Lower lobe of right lung (tissue), 2 donors: ENCODE measurements around the gene SSH2. TPM values are rescaled to one million over a fixed set of nuclear protein-coding genes. Genes with fewer than 3 reads are reported as not detected.
"Not testable (repeated sequence)": the region's sequence is repeated elsewhere in the genome, so short reads cannot be mapped to it uniquely, and the experiment has no call there.

Experiments used
- ATAC-seq, 2 donors: fragments of 200-7000 bp; cut with Tn5 transposase; one replicate each; pipeline ENCODE4 v1.9.1; 2020 to 2022; ENCODE audit warnings: mild to moderate bottlenecking in 2 of 2, moderate library complexity in 2 of 2
- DNase-seq: peaks from one replicate; pipeline ENCODE4 v3.0.0-alpha.2; 2020
- H3K27ac ChIP-seq: fragments of 200-600 bp; one replicate; pipeline ENCODE4 v1.8.0; 2022
- H3K27me3 ChIP-seq: fragments of 200-600 bp; one replicate; pipeline ENCODE4 v1.8.0; 2022; ENCODE audit warnings: low read depth
- H3K36me3 ChIP-seq: fragments of 200-600 bp; one replicate; pipeline ENCODE4 v1.8.0; 2022; ENCODE audit warnings: mild to moderate bottlenecking
- H3K4me1 ChIP-seq: fragments of 200-600 bp; one replicate; pipeline ENCODE4 v1.8.0; 2022
- H3K4me3 ChIP-seq: fragments of 200-600 bp; one replicate; pipeline ENCODE4 v1.8.0; 2022; ENCODE audit warnings: mild to moderate bottlenecking
- H3K9me3 ChIP-seq: fragments of 200-600 bp; one replicate; pipeline ENCODE4 v1.8.0; 2022
- intact Hi-C: fragments of 100-400 bp; cut with DNase I; formaldehyde crosslinking; loops from one replicate; pipeline ENCODE4 v1.11.0; 2022
- total RNA-seq: library from RNA; stranded (reverse); fragmentation: NEBNext Ultra II Directional; extraction: Animal tissue kit (Norgen Biotek cat#: 25700); gene quantifications from one replicate; pipeline ENCODE4 v1.2.1, GENCODE V29; 2021
- TF ChIP-seq, protein P1 (sequence below): fragments of 200-600 bp; IDR thresholded peaks from one replicate; pipeline ENCODE4 v1.8.0; 2022; ENCODE audit warnings: antibody characterized with exemption, mild to moderate bottlenecking
- donor health status: DM: no; HTN: yes; CAD: no; lungs with severe emphysema.

Gene SSH2
- total RNA-seq, 1 donor from 2014 or later = 105 TPM

DNA sequence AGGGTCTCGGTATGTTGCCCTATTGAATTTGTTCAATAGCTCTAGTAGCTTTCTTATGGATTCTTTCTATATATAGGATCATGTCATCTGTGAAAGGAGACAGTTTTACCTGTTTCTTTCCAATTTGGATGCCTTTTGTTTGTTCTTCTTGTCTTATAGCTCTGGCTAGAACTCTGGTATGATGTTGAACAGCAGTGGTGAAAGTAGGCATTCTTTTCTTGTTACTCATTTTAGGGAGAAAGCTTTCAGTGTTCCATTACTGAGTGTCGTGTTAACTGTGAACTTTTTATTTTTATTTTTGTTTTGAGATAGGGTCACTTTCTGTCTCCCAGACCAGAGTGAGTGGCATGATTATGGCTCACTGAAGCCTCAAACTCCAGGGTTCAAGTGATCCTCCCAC lies 32.6 kb upstream of the SSH2 start:
- Histone ChIP-seq H3K27me3 (no peaks in the 10 kb centered on the region), H3K27ac (no peak overlapping the region), H3K4me1 (no peaks in the 10 kb centered on the region), H3K4me3 (no peak overlapping the region), H3K9me3 (peaks cover 5% of the 10 kb centered on the region), H3K36me3 (no peaks in the 10 kb centered on the region)
- TF ChIP-seq, protein P1, sequence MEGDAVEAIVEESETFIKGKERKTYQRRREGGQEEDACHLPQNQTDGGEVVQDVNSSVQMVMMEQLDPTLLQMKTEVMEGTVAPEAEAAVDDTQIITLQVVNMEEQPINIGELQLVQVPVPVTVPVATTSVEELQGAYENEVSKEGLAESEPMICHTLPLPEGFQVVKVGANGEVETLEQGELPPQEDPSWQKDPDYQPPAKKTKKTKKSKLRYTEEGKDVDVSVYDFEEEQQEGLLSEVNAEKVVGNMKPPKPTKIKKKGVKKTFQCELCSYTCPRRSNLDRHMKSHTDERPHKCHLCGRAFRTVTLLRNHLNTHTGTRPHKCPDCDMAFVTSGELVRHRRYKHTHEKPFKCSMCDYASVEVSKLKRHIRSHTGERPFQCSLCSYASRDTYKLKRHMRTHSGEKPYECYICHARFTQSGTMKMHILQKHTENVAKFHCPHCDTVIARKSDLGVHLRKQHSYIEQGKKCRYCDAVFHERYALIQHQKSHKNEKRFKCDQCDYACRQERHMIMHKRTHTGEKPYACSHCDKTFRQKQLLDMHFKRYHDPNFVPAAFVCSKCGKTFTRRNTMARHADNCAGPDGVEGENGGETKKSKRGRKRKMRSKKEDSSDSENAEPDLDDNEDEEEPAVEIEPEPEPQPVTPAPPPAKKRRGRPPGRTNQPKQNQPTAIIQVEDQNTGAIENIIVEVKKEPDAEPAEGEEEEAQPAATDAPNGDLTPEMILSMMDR = no peak
- DNase-seq = no peak
- ATAC-seq = no peak
- intact Hi-C loops = no loop called here

DNA sequence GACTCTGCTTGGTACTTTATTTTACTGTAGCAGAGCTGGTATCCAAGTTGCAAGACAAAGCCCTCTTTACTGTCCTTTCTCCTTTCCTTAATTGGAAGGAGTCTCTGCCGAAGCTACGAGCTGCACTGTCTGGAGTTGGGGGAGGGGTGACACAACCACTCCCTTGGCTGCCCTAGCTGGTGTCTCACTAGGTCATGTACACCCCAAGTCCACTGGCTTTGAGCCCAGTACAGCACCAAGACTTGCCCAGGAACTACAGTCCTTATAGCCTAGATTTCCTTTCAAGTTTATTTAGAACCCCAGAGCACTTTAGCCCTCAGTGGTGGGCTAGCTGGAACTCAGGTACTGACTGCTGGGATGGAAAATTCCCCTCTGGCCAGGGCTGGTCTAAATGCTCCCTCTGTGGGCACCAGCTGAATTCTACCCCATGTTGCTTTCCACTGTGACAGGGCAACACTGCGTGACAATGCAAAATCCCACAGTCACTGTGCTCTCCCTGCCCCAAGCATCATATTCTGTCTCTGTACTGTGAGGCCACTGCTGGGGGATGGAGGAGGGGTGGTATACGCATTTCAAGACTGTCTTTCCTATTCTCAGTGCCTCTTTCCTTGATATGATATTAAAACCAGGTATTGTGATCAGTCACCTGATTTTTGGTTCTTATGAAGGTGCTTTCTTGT lies 29.8 kb upstream of the SSH2 start:
- no peak overlapping the region for H3K4me3 ChIP-seq
- ATAC-seq = no peak
- TF ChIP-seq, protein P1 = no peak
- peaks cover 5% of the 10 kb centered on the region for H3K9me3 ChIP-seq
- DNase-seq = no peak
- intact Hi-C loops = no loop called here
- no peak overlapping the region for H3K27ac ChIP-seq
- H3K4me1 ChIP-seq = no peaks in the 10 kb centered on the region
- H3K27me3 ChIP-seq = no peaks in the 10 kb centered on the region
- no peaks in the 10 kb centered on the region for H3K36me3 ChIP-seq

DNA sequence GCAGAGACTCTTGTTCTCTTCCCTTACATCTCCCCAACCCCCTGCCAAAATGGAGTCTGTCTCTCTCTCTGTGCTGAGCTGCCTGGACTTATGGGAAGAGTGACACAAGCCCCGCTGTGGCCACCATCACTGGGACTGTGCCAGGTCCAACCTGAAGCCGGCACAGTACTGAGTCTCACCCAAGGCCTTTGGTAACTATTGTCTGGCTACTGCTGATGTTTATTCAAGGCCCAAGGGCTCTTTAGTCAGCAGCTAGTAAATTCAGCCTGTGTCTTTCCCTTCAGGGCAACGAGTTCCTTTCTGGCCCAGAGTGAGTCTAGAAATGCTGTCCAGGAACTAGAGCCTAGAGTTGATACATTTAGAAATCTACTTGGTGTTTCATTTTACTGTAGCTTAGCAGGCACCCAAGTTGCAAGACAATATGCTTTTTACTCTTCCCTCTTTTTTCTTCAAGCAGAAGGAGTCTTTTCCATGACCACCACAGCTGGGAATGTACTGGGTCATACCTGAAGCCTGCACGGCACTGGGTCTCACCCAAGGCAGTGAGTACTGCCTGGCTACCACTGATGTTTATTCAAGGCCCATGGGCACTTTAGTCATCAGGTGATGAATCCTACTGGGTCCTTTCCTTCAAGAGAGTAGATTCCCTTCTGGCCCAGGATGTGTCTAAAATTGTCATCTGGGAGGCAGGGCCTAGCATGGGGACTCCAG lies 29.1 kb upstream of the SSH2 start:
- ATAC-seq (no peak), DNase-seq (no peak)
- Histone ChIP-seq H3K4me1 (no peaks in the 10 kb centered on the region), H3K9me3 (peaks cover 5% of the 10 kb centered on the region), H3K4me3 (no peak overlapping the region), H3K36me3 (no peaks in the 10 kb centered on the region), H3K27ac (no peak overlapping the region), H3K27me3 (no peaks in the 10 kb centered on the region)
- TF ChIP-seq, protein P1 = no peak
- intact Hi-C loops = no loop called here

DNA sequence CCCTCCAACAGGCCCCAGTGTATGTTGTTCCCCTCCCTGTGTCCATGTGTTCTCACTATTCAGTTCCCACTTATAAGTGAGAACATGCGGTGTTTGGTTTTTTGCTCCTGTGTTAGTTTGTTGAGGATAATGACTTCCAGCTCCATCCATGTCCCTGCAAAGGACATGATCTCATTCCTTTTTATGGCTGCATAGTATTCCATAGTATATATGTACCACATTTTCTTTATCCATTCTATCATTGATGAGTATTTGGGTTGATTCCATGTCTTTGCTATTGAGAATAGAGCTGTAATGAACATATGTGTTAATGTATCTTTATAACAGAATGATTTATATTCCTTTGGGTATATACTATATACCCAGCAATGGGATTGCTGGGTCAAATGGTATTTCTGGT lies 27.5 kb upstream of the SSH2 start:
- H3K9me3 ChIP-seq, intact Hi-C loops: not testable (repeated sequence)

DNA sequence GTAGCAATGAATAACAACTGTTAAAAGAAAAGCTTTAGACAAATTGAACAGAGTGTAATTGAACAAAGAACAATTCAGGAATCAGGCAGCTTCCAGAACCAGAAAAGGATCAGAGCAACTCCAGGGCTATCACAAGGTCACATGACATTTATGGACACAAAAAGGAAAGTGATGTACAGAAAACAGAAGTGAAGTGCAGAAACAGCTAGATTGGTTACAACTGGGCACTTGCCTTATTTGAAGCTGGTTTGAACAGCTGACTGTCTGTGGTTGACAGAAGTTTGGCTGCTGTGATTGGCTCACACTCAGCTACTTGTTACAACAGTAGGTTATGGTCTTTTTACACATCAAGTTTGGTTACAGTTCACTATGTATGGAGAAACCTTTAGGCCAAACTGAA lies 26.2 kb upstream of the SSH2 start:
- intact Hi-C loops = no loop called here
- H3K9me3 ChIP-seq = no peaks in the 10 kb centered on the region
- H3K4me1 ChIP-seq = no peaks in the 10 kb centered on the region
- DNase-seq (no peak), ATAC-seq (peak; percentile 18 to 60)
- H3K4me3 ChIP-seq = no peak overlapping the region
- H3K27ac ChIP-seq = no peak overlapping the region
- no peaks in the 10 kb centered on the region for H3K36me3 ChIP-seq
- TF ChIP-seq, protein P1 = no peak
- H3K27me3 ChIP-seq = no peaks in the 10 kb centered on the region

More for the DNA sequence above, 27.5 kb upstream of the SSH2 start:
- H3K27ac ChIP-seq, DNase-seq, H3K27me3 ChIP-seq, H3K4me3 ChIP-seq, H3K4me1 ChIP-seq, ATAC-seq, H3K36me3 ChIP-seq: not testable (repeated sequence)

DNA sequence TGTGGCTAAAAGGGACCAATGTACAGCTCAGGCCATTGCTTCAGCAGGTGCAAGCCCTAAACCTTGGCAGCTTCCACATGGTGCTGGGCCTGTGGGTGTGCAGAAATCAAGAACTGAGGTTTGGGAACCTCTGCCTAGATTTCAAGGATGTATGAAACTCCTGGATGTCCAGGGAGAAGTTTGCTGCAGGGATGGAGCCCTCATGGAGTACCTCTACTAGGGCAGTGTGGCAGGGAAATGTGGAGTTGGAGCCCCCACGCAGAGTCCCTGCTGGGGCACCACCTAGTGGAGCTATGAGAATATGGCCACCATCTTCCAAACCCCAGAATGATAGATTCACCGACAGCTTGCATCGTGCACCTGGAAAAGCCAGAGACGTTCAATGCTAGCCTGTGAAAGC lies 24.4 kb upstream of the SSH2 start:
- ATAC-seq (no peak), DNase-seq (no peak)
- H3K27ac ChIP-seq = no peak overlapping the region
- H3K4me1 ChIP-seq = no peaks in the 10 kb centered on the region
- no peak overlapping the region for H3K4me3 ChIP-seq
- no peaks in the 10 kb centered on the region for H3K9me3 ChIP-seq
- TF ChIP-seq, protein P1 = no peak
- intact Hi-C loops = no loop called here
- H3K36me3 ChIP-seq = no peaks in the 10 kb centered on the region
- H3K27me3 ChIP-seq = no peaks in the 10 kb centered on the region
